GM12878 (cell line): ENCODE measurements around the gene SEMA3D. TPM values are rescaled to one million over a fixed set of nuclear protein-coding genes. Genes with fewer than 3 reads are reported as not detected.

Source experiments
- ATAC-seq: fragments of 200-7000 bp; cut with Tn5 transposase; 3 replicates; pipeline ENCODE4 v1.9.1; 2020; ENCODE audit warnings: mild to moderate bottlenecking, moderate library complexity
- BruUV-seq: library from RNA; stranded (reverse); fragments of 400-500 nt; replicated peaks from 2 replicates; lab custom pipeline; 2021; lab: Mats Ljungman, UMichigan
- CTCF ChIA-PET: fragments of 300-600 bp; sonication (Branson Sonifier 250); formaldehyde crosslinking; extraction: SDS; loops from one replicate; lab custom pipeline; 2021; ENCODE audit warnings: inconsistent platforms; lab: Yijun Ruan, JAX
- POLR2A ChIA-PET: fragments of 350-600 bp; formaldehyde crosslinking; extraction: SDS; loops from one replicate; lab custom pipeline; 2021; ENCODE audit warnings: inconsistent platforms; lab: Charles Lee
- RAD21 ChIA-PET: fragments of 300-600 bp; sonication (Branson Sonifier 250); formaldehyde crosslinking; loops from one replicate; lab custom pipeline; 2023; ENCODE audit warnings: antibody characterized with exemption; ENCODE audit not compliant: unreplicated experiment; lab: Charles Lee
- SMC1A ChIA-PET: fragments of 300-600 bp; sonication (Branson Sonifier 250); formaldehyde crosslinking; loops from one replicate; lab custom pipeline; 2023; ENCODE audit not compliant: unreplicated experiment, uncharacterized antibody; lab: Charles Lee
- DNase-seq: peaks from one replicate; pipeline ENCODE4 v3.0.0-alpha.2; 2011; ENCODE audit warnings: low read depth, low spot score
- FAIRE-seq: peaks from 3 replicates; lab custom pipeline; 2011; peaks lifted over from hg19 to GRCh38; lab: Jason Lieb, UNC
- H2AFZ ChIP-seq: 2 replicates; pipeline ENCODE4 v1.6.0; 2011; ENCODE audit warnings: low read depth, low read length, control low read depth; ENCODE audit not compliant: control insufficient read depth
- H3K27ac ChIP-seq: 2 replicates; pipeline ENCODE4 v1.5.1; 2011; ENCODE audit warnings: control low read depth; ENCODE audit not compliant: control insufficient read depth, insufficient read depth
- H3K27me3 ChIP-seq, 2 experiments: replicated peaks in 1 of 2; 2 replicates each; pipeline versions ENCODE4 v1.6.0 to v1.6.1; 2011; ENCODE audit warnings: low read length in 1 of 2; ENCODE audit not compliant: control insufficient read depth in 2 of 2, insufficient read depth in 2 of 2
- H3K36me3 ChIP-seq, 2 experiments: 2 replicates each; pipeline ENCODE4 v1.5.1; 2011; ENCODE audit warnings: low read length in 1 of 2; ENCODE audit not compliant: control insufficient read depth in 2 of 2, insufficient read depth in 2 of 2
- H3K4me1 ChIP-seq: 2 replicates; pipeline ENCODE4 v1.6.1; 2011; ENCODE audit warnings: mild to moderate bottlenecking, low read length, moderate library complexity, mixed read lengths; ENCODE audit not compliant: control insufficient read depth, insufficient read depth
- H3K4me2 ChIP-seq: 2 replicates; pipeline ENCODE4 v1.6.0; 2011; ENCODE audit warnings: control low read depth; ENCODE audit not compliant: control insufficient read depth, insufficient read depth
- H3K4me3 ChIP-seq: fragments of 200-600 bp; sonication (generic); 2 replicates; pipeline ENCODE4 v1.5.1; 2016
- H3K79me2 ChIP-seq: 2 replicates; pipeline ENCODE4 v1.6.0; 2011; ENCODE audit warnings: low read length; ENCODE audit not compliant: control insufficient read depth, insufficient read depth
- H3K9ac ChIP-seq: 2 replicates; pipeline ENCODE4 v1.8.0; 2011; ENCODE audit warnings: low read length, control low read depth, mixed read lengths; ENCODE audit not compliant: control insufficient read depth, insufficient read depth
- H3K9me3 ChIP-seq: replicated peaks from 3 replicates; pipeline ENCODE4 v1.5.1; 2011; ENCODE audit warnings: mild to moderate bottlenecking, low read length; ENCODE audit not compliant: control insufficient read depth, insufficient read depth
- H4K20me1 ChIP-seq: 2 replicates; pipeline ENCODE4 v1.6.0; 2011; ENCODE audit not compliant: control insufficient read depth, insufficient read depth
- ATF2 ChIP-seq: IDR thresholded peaks from 2 replicates; pipeline ENCODE4 v1.6.1; 2012; ENCODE audit warnings: low read length, inconsistent platforms
- BACH1 ChIP-seq: fragments of 450-650 bp; IDR thresholded peaks from 2 replicates; pipeline ENCODE4 v1.6.1; 2017; ENCODE audit warnings: mild to moderate bottlenecking, borderline replicate concordance
- CHD4 ChIP-seq: fragments of 200-600 bp; sonication (generic); IDR thresholded peaks from 2 replicates; pipeline ENCODE4 v1.6.1; 2016; ENCODE audit warnings: mild to moderate bottlenecking
- CUX1 ChIP-seq: IDR thresholded peaks from 2 replicates; pipeline ENCODE4 v1.6.1; 2012; ENCODE audit warnings: improper control_type of control experiment, low read depth, low read length; ENCODE audit not compliant: insufficient replicate concordance
- ETV6 ChIP-seq, 2 experiments: fragments of 450-650 bp in 1 of 2; IDR thresholded peaks in 1 of 2; conservative IDR thresholded peaks in 1 of 2; 2 replicates each; pipeline ENCODE4 v1.6.1; 2014; ENCODE audit warnings: antibody characterized with exemption in 1 of 2, borderline replicate concordance in 1 of 2, low read depth in 1 of 2, mild to moderate bottlenecking in 1 of 2, moderate library complexity in 1 of 2
- HDAC2 ChIP-seq: fragments of 200-600 bp; sonication (generic); IDR thresholded peaks from 2 replicates; pipeline ENCODE4 v1.6.1; 2017
- MEF2A ChIP-seq: IDR thresholded peaks from 2 replicates; pipeline ENCODE4 v1.6.1; 2011; ENCODE audit warnings: low read depth, mild to moderate bottlenecking, low read length, moderate library complexity; ENCODE audit not compliant: insufficient read depth
- MLLT1 ChIP-seq: fragments of 450-650 bp; IDR thresholded peaks from 2 replicates; pipeline ENCODE4 v1.6.1; 2016; ENCODE audit warnings: mild to moderate bottlenecking
- MYC ChIP-seq: IDR thresholded peaks from 2 replicates; pipeline ENCODE4 v1.6.1; 2011; ENCODE audit warnings: mild to moderate bottlenecking, low read length, moderate library complexity, inconsistent platforms; ENCODE audit not compliant: insufficient read depth, insufficient replicate concordance, insufficient read length, severe bottlenecking
- NR2C2 ChIP-seq: IDR thresholded peaks from 2 replicates; pipeline ENCODE4 v1.6.1; 2011; ENCODE audit warnings: borderline replicate concordance, low read depth; ENCODE audit not compliant: control insufficient read depth, insufficient read length
- RBBP5 ChIP-seq: fragments of 200-600 bp; sonication (generic); conservative IDR thresholded peaks from 2 replicates; pipeline ENCODE4 v1.6.1; 2016
- TAF1 ChIP-seq: IDR thresholded peaks from 2 replicates; pipeline ENCODE4 v1.6.1; 2011; ENCODE audit warnings: mild to moderate bottlenecking, low read depth, low read length, borderline replicate concordance
- TBL1XR1 ChIP-seq: IDR thresholded peaks from 2 replicates; pipeline ENCODE4 v1.6.1; 2012; ENCODE audit warnings: low read depth, low read length, improper control_type of control experiment
- YBX1 ChIP-seq: fragments of 450-650 bp; IDR thresholded peaks from 2 replicates; pipeline ENCODE4 v1.6.1; 2016; ENCODE audit warnings: antibody characterized with exemption
- WGBS: methylation state at CpG from one replicate; pipeline ENCODE4 v1.1.6; 2016; ENCODE audit warnings: low lambda C conversion rate; ENCODE audit not compliant: insufficient replicate concordance, insufficient coverage; ENCODE audit errors: missing lambda C conversion rate; 5-methylcytosine and 5-hydroxymethylcytosine counted together
- in situ Hi-C: fragments of 300-500 bp; cut with MboI; formaldehyde crosslinking; loops from 9 replicates; pipeline ENCODE4 v1.14.3; 2018; ENCODE audit warnings: mixed read lengths
- intact Hi-C: fragments of 100-400 bp; cut with micrococcal nuclease; formaldehyde crosslinking; loops from one replicate; pipeline ENCODE4 v1.14.2; 2022; ENCODE audit not compliant: unreplicated experiment
- polyA plus RNA-seq, 11 experiments: library from polyadenylated mRNA; depleted of rRNA in 4 of 11; unstranded in 6 of 11; stranded (reverse) in 5 of 11; fragments of >200 nt; fragmentation: Nextera tagmentation in 4 of 11; fragmentation: Illumina TruSeq in 1 of 11; extraction: Ambion mirVana in 4 of 11; extraction: Trizol in 1 of 11; gene quantifications; 1 replicate in 1 of 11; 2 replicates in 10 of 11; pipeline versions ENCODE4 v1.2.1 to v1.2.3, GENCODE V29; 2011 to 2016; ENCODE audit warnings: inconsistent platforms in 2 of 11, missing spikeins in 2 of 11, low read depth in 1 of 11
- total RNA-seq, 4 experiments: library from RNA; depleted of rRNA in 3 of 4; stranded (reverse); fragments of >200 nt in 3 of 4; fragmentation: Illumina TruSeq in 1 of 4; extraction: Trizol in 1 of 4; gene quantifications; 2 replicates each; pipeline versions ENCODE4 v1.2.1 to v1.2.3, GENCODE V29; 2013 to 2021
- TF ChIP-seq, protein P1 (sequence below): IDR thresholded peaks from 2 replicates; pipeline ENCODE4 v1.6.1; 2011; ENCODE audit warnings: borderline replicate concordance, low read depth, mild to moderate bottlenecking, moderate library complexity, mixed read lengths, low read length; ENCODE audit not compliant: insufficient read depth; ENCODE audit errors: extremely low read length

Gene SEMA3D
- total and polyA plus RNA-seq, 10 of the 15 experiments (the other 5 are each of a cell fraction or from before 2014, with no cell fraction given), result 0.04 TPM; not detected in 9

GRCh38 chr7:85025312-85025756 is 161.5 kb downstream of the SEMA3D start:
- ATAC-seq, result peak; percentile 74
- in situ Hi-C loops, result loop anchor here (25.0 kb wide), 1 partner anchor 712 kb away; no protein-coding TSS in a partner anchor
- TF ChIP-seq MEF2A (no peak), ATF2 (no peak), YBX1 (no peak), NR2C2 (no peak), BACH1 (no peak), MYC (no peak), CHD4 (no peak), MLLT1 (no peak), CUX1 (no peak), TAF1 (no peak), TBL1XR1 (no peak), RBBP5 (no peak), ETV6 (conservative IDR thresholded peaks at IDR 0.05 in 1 of 2, IDR thresholded peaks at IDR 0.05 in 1 of 2; ENCODE audit: borderline replicate concordance in 1 of 2, low read depth in 1 of 2) (no peak), HDAC2 (no peak)
- TF ChIP-seq, protein P1, sequence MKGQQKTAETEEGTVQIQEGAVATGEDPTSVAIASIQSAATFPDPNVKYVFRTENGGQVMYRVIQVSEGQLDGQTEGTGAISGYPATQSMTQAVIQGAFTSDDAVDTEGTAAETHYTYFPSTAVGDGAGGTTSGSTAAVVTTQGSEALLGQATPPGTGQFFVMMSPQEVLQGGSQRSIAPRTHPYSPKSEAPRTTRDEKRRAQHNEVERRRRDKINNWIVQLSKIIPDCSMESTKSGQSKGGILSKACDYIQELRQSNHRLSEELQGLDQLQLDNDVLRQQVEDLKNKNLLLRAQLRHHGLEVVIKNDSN, result no peak

More at GRCh38 chr7:85025312-85025756, 161.5 kb downstream of the SEMA3D start:
- Histone ChIP-seq H3K36me3 (no peaks in the 10 kb centered on the region), H3K4me3 (no peak overlapping the region), H2AFZ (peak overlapping the region; percentile 45), H3K9me3 (no peaks in the 10 kb centered on the region), H3K4me1 (no peaks in the 10 kb centered on the region; the same call in 1 of the 2 replicates), H3K27me3 (no peaks in the 10 kb centered on the region), H3K9ac (no peak overlapping the region), H3K79me2 (no peaks in the 10 kb centered on the region), H4K20me1 (no peaks in the 10 kb centered on the region), H3K4me2 (peak overlapping the region; percentile 2; the same call in 1 of the 2 replicates), H3K27ac (no peak overlapping the region; the same call in 1 of the 2 replicates)
- ChIA-PET CTCF (interaction anchor here (1.5 to 9.3 kb wide), 4 partner anchors 13 to 1091 kb away, joined by 8 to 186 read pairs (median 33); no protein-coding TSS in a partner anchor), SMC1A (interaction anchor here (0.8 to 8.0 kb wide), 5 partner anchors 434 to 1092 kb away, joined by 3 to 116 read pairs (median 12); no protein-coding TSS in a partner anchor), POLR2A (no interaction called here), RAD21 (interaction anchor here (1.2 to 7.2 kb wide), 3 partner anchors 89 to 1090 kb away, joined by 3 to 79 read pairs (median 4); no protein-coding TSS in a partner anchor)
- no peak for DNase-seq
- FAIRE-seq, result no peak
- BruUV-seq, result no TSS peak
- WGBS, result 52% methylated on average over 3 of the region's 3 CpGs
- intact Hi-C loops, result no loop called here
